ENCODE results near the gene CGNL1.
A peak's percentile ranks its signal among the peaks of the same experiment; 100 is the strongest.

Gene CGNL1

GRCh38 chr15:57458356-57458781, 82.1 kb downstream of the CGNL1 start:
- no peak for DNase-seq

- no peak for DNase-seq
These were observed 84.0 kb downstream of the CGNL1 start for GRCh38 chr15:57460208-57460816.

GRCh38 chr15:57461541-57461940, 85.2 kb downstream of the CGNL1 start:
- DNase-seq, result no peak

GRCh38 chr15:57462381-57462780, 86.1 kb downstream of the CGNL1 start:
- no peak for DNase-seq

GRCh38 chr15:57463360-57463759, 87.1 kb downstream of the CGNL1 start:
- DNase-seq, result no peak

GRCh38 chr15:57464480-57464879, 88.2 kb downstream of the CGNL1 start:
- DNase-seq, result no peak

GRCh38 chr15:57468486-57468885, 92.2 kb downstream of the CGNL1 start:
- no peak for DNase-seq

GRCh38 chr15:57470543-57470942, 94.2 kb downstream of the CGNL1 start:
- peak in 1 of 5 experiments; percentile 10 for DNase-seq

GRCh38 chr15:57472861-57473260, 96.6 kb downstream of the CGNL1 start:
- no peak for DNase-seq

GRCh38 chr15:57476533-57476975, 100.2 kb downstream of the CGNL1 start:
- DNase-seq, result no peak

- DNase-seq, result no peak
These were observed 101.6 kb downstream of the CGNL1 start for GRCh38 chr15:57477736-57478522.

- no peak for DNase-seq
These were observed 102.7 kb downstream of the CGNL1 start for GRCh38 chr15:57479005-57479404.

GRCh38 chr15:57481038-57481705, 104.9 kb downstream of the CGNL1 start:
- DNase-seq, result no peak

GRCh38 chr15:57485869-57486268, 109.6 kb downstream of the CGNL1 start:
- DNase-seq, result no peak

GRCh38 chr15:57486833-57487232, 110.5 kb downstream of the CGNL1 start:
- no peak for DNase-seq

GRCh38 chr15:57489122-57489521, 112.8 kb downstream of the CGNL1 start:
- no peak for DNase-seq

GRCh38 chr15:57493351-57493750, 117.0 kb downstream of the CGNL1 start:
- DNase-seq, result no peak

- no peak for DNase-seq
These were observed 118.3 kb downstream of the CGNL1 start for GRCh38 chr15:57494581-57494980.

- no peak for DNase-seq
These were observed 118.7 kb downstream of the CGNL1 start for GRCh38 chr15:57495041-57495440.

GRCh38 chr15:57495554-57496165, 119.4 kb downstream of the CGNL1 start:
- DNase-seq, result no peak

- no peak for DNase-seq
These were observed 120.3 kb downstream of the CGNL1 start for GRCh38 chr15:57496594-57496945.

- DNase-seq, result no peak
These were observed 120.9 kb downstream of the CGNL1 start for GRCh38 chr15:57496946-57497869.

All from T-helper 2 cell (primary cell).